Measurements from ENCODE around the gene NDRG3. TPM values are rescaled to one million over a fixed set of nuclear protein-coding genes. Genes with fewer than 3 reads are reported as not detected.

Gene NDRG3
- total and polyA plus RNA-seq, 2 of the 4 experiments (the other 2 are of a cell fraction) = 24.8 to 34.2 TPM

- no peak overlapping the region for H3K14ac ChIP-seq (replicated peaks; ENCODE audit: low read depth, low read length)
- ATAC-seq (ENCODE audit: low read depth) (no peak), DNase-seq (no peak)
- no TSS peak for BruUV-seq (replicated peaks)
- WGBS, 2 experiments (ENCODE audit: extremely low coverage in 2 of 2, insufficient read length in 1 of 2) = 85% methylated on average over 6 of the region's 14 CpGs; no CpG with 5 or more reads in 1 of the 2 experiments
- no peak overlapping the region for H2AK5ac ChIP-seq (ENCODE audit: low read depth, low read length)
- no peak overlapping the region for H3K4me3 ChIP-seq (ENCODE audit: insufficient read depth, low read depth, low read length)
- H2AFZ ChIP-seq (replicated peaks; ENCODE audit: low read length, poor library complexity) = no peak overlapping the region
- no peaks in the 10 kb centered on the region for H3K9me1 ChIP-seq (ENCODE audit: insufficient read depth, low read length)
- no peak overlapping the region for H2BK120ac ChIP-seq (ENCODE audit: low read depth, low read length)
- H4K5ac ChIP-seq (ENCODE audit: low read depth, low read length) = no peak overlapping the region
- CTCF ChIA-PET = interaction anchor here (1.0 kb wide), 1 partner anchor 27 kb away, joined by 3 read pairs; the partner anchor contains the start of gene RAB5IF
- H3K18ac ChIP-seq (ENCODE audit: low read depth, low read length) = no peak overlapping the region
- no peak overlapping the region for H2BK15ac ChIP-seq (ENCODE audit: low read depth, low read length)
- H3K4ac ChIP-seq (ENCODE audit: low read depth, low read length) = no peak overlapping the region
- no peaks in the 10 kb centered on the region for H3K27me3 ChIP-seq (ENCODE audit: control insufficient read depth, insufficient read depth, low read length)
- no peaks in the 10 kb centered on the region for H3K79me1 ChIP-seq (ENCODE audit: low read depth in 1 of 2, low read length in 2 of 2)
- H2BK20ac ChIP-seq (ENCODE audit: low read depth, low read length) = no peak overlapping the region
- intact Hi-C loops (cut with micrococcal nuclease) (no loop called here), dilution Hi-C loops (cut with HindIII; ENCODE audit: low sequenced_read_pairs, unreplicated experiment) (no loop called here), in situ Hi-C loops (cut with MboI; ENCODE audit: low sequenced_read_pairs) (no loop called here)
- TF ChIP-seq FOS (IDR thresholded peaks at IDR 0.05; ENCODE audit: low read depth, low read length) (no peak), MAFK (IDR thresholded peaks at IDR 0.05; ENCODE audit: low read depth, low read length) (no peak), RFX5 (IDR thresholded peaks at IDR 0.05; ENCODE audit: low read depth, low read length) (no peak), ELK1 (IDR thresholded peaks at IDR 0.05; ENCODE audit: borderline replicate concordance, low read depth, low read length) (no peak), USF2 (IDR thresholded peaks at IDR 0.05; ENCODE audit: low read depth, low read length) (no peak), RCOR1 (IDR thresholded peaks at IDR 0.05; ENCODE audit: insufficient replicate concordance, low read length) (no peak), CHD1 (IDR thresholded peaks at IDR 0.05; ENCODE audit: low read depth, low read length) (no peak), NFE2L2 (IDR thresholded peaks at IDR 0.05; ENCODE audit: low read depth, low read length) (no peak), CEBPB (IDR thresholded peaks at IDR 0.05; ENCODE audit: low read depth, low read length) (no peak), POLR2A (IDR thresholded peaks at IDR 0.05; ENCODE audit: low read depth, low read length) (no peak), SMC3 (IDR thresholded peaks at IDR 0.05; ENCODE audit: low read depth, low read length) (no peak), BHLHE40 (IDR thresholded peaks at IDR 0.05; ENCODE audit: low read depth, low read length) (no peak), MXI1 (IDR thresholded peaks at IDR 0.05; ENCODE audit: borderline replicate concordance, low read depth, low read length) (no peak), RAD21 (IDR thresholded peaks at IDR 0.05; ENCODE audit: low read length) (no peak), MAZ (IDR thresholded peaks at IDR 0.05; ENCODE audit: borderline replicate concordance, low read depth, low read length) (no peak)
- TF ChIP-seq, protein P1, sequence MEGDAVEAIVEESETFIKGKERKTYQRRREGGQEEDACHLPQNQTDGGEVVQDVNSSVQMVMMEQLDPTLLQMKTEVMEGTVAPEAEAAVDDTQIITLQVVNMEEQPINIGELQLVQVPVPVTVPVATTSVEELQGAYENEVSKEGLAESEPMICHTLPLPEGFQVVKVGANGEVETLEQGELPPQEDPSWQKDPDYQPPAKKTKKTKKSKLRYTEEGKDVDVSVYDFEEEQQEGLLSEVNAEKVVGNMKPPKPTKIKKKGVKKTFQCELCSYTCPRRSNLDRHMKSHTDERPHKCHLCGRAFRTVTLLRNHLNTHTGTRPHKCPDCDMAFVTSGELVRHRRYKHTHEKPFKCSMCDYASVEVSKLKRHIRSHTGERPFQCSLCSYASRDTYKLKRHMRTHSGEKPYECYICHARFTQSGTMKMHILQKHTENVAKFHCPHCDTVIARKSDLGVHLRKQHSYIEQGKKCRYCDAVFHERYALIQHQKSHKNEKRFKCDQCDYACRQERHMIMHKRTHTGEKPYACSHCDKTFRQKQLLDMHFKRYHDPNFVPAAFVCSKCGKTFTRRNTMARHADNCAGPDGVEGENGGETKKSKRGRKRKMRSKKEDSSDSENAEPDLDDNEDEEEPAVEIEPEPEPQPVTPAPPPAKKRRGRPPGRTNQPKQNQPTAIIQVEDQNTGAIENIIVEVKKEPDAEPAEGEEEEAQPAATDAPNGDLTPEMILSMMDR (conservative IDR thresholded peaks at IDR 0.05; ENCODE audit: low read depth, low read length) = no peak
- H3K9me3 ChIP-seq (ENCODE audit: control insufficient read depth, insufficient read depth, low read length) = no peaks in the 10 kb centered on the region
- no peak overlapping the region for H3K56ac ChIP-seq (ENCODE audit: extremely low read depth, insufficient read depth, low read length)
- no peaks in the 10 kb centered on the region for H3K4me1 ChIP-seq (ENCODE audit: control insufficient read depth, insufficient read depth, low read length)
- no peak overlapping the region for H3K4me2 ChIP-seq (ENCODE audit: low read depth, low read length)
- no peak overlapping the region for H3K23ac ChIP-seq (ENCODE audit: low read depth, low read length)
- no peak overlapping the region for H4K8ac ChIP-seq (ENCODE audit: low read depth in 2 of 2, low read length in 2 of 2)
- POLR2A ChIA-PET (ENCODE audit: unreplicated experiment) = no interaction called here
- H4K20me1 ChIP-seq (ENCODE audit: insufficient read depth, low read length) = no peaks in the 10 kb centered on the region
- no peaks in the 10 kb centered on the region for H3K36me3 ChIP-seq (ENCODE audit: control insufficient read depth, insufficient read depth, low read length)
- H2BK5ac ChIP-seq (ENCODE audit: low read depth, low read length, poor library complexity, severe bottlenecking) = no peak overlapping the region
- H4K91ac ChIP-seq (ENCODE audit: insufficient read depth, low read depth, low read length) = no peak overlapping the region
- H3K27ac ChIP-seq (ENCODE audit: insufficient read depth, low read length) = no peak overlapping the region
- H2AK9ac ChIP-seq (replicated peaks; ENCODE audit: low read depth, low read length, poor library complexity) = no peak overlapping the region
- H3K9ac ChIP-seq (ENCODE audit: low read depth, low read length) = no peak overlapping the region
Observed at GRCh38 chr20:36632487-36633284, 113.2 kb downstream of the NDRG3 start.
